Astrocyte of the hippocampus (primary cell): Measurements from ENCODE around the gene B4GALT2.

Source experiments
- DNase-seq: peaks from one replicate; pipeline ENCODE4 v3.0.0; 2011; ENCODE audit warnings: low read depth, low spot score

Gene B4GALT2

DNA sequence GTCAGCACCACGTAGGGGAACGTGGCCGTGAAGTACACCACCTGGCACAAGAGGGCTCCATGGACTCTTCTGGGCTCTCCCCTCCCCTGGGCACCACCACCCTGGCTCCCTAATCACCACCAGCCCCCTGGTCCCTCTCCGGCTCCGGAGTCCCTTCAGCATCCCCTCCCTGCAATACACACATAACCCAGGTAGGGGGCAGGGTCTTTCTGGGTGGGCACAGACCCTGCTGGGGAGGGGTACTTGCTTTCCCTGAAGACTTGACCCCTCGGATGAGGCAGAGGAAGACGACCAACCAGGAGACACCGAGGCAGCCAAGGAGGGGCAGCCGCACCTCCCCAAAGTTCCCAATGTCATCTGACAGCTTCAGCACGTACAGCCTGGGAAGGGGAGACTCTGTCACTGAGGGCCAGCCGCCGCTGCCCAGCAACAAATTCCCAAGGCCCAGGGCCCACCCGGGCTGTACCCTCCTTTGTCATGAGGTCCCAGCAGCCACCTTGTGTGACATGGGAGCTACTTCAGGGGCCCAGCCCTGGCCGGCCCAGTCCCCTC lies 23.7 kb downstream of the B4GALT2 start:
- no peak for DNase-seq

DNA sequence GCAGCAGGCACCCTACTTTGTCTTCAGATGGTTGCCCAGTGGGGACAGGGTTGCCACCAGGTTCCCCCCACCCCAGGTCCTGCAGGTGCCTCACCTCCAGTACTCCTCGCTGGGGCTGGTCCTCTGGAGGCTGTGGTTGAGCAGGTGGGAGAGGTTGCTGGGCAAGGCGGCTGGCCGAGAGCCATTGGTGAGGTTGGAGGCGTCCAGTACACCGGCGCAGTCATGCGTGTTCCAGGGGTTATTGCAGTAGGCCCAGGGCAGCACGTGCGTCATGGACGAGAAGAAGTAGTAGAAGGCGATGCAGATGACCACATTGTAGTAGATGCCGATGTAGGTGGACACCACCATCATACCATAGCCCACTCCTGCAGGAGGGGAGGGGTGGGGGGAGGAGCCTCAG lies 29.2 kb downstream of the B4GALT2 start:
- DNase-seq = no peak

DNA sequence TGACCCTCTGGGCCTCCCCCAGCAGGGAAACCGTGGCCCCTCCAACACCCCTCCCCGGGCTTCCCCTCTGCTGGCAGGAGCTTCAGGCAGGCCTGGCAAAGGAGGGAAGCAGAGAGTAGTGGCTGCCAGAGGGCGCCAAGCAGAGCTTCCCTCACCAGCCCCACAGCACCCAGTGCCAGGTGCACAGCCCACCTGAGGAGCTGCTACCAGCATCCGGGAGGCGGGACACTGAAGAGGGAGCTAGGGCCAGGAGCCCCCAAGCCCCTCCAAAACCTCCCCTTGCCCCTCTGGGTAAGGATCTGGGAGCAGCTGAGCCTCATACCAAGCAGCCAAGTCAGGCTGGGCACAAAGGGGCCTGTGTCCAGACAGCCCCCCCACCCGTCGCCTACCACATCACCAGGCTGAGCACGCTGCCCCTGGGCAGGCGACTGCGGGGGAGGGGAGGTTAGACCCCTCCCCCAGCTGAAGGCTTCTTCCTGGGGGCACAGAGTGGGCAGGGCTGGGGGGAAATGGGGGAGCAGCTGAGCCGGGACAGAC lies 32.0 kb downstream of the B4GALT2 start:
- no peak for DNase-seq

DNA sequence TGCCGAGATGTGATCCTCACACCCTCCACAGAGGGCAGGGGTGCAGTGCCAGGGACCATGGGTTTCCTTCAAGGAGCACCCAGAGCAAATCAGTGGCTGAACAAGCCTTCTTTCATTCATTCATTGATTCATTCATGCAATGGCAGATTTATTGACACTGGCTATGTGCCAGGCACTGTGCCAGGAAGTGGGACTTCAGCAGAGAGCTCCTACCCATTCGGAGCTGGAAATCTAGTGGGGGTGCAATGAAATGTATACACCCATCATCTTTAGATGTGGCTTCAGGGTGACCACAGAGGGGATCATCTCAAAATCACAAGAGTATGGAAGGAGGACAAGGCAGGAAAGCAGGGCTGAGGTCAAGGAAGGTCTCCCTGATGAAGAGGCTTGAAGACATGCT lies 33.4 kb downstream of the B4GALT2 start:
- no peak for DNase-seq

DNA sequence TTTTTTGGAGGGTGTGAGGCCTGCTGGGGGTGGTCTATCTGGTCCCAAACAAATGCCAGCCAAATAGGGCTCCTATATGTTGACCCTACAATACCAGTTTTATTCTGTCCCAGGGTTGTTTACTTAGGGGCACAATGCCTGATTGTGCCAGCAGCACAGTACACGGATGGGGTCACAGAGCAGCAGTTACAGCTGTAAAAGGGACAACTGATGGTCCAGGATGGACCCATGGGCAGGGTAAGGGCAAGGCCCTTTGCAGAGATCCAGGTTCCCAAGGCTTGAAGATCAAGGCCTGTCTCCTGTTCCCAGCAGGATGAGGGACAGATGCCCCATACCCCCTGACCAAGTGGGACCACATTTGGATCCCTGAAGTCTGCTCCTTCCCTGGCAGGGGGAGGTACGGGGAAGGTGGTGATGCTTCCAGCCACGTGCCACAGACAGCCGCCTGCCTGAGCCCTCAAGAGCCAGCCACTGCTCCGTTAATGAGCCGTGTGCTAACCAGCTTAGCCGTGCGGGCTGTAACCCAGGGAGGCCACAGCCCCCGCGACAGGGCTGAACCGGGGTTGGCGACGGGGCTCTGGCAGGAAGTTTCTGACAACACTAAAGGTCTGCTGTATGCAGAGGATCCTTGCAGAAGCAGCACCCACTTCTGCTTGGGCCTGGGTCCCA lies 34.1 kb downstream of the B4GALT2 start:
- peak; percentile 63 for DNase-seq

DNA sequence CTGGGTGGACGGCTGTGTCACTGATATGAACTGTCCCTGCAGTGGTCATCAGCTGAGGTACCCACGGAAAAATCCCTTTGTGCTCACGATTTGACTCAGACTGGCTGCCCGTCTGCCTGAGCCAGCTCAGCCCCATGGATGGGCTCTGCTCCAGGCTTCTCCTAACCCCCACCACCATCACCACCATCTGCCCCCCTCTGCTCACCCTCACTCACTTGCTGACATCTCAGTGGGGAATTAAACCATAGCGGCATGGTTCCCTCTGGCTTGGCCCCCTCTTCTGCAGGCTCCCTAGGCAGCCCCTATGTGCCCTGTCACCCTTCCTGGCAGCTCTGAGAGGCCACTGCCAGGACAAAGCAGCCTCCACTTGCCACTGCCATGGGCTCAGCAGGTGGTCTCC lies 34.9 kb downstream of the B4GALT2 start:
- peak; percentile 52 for DNase-seq

DNA sequence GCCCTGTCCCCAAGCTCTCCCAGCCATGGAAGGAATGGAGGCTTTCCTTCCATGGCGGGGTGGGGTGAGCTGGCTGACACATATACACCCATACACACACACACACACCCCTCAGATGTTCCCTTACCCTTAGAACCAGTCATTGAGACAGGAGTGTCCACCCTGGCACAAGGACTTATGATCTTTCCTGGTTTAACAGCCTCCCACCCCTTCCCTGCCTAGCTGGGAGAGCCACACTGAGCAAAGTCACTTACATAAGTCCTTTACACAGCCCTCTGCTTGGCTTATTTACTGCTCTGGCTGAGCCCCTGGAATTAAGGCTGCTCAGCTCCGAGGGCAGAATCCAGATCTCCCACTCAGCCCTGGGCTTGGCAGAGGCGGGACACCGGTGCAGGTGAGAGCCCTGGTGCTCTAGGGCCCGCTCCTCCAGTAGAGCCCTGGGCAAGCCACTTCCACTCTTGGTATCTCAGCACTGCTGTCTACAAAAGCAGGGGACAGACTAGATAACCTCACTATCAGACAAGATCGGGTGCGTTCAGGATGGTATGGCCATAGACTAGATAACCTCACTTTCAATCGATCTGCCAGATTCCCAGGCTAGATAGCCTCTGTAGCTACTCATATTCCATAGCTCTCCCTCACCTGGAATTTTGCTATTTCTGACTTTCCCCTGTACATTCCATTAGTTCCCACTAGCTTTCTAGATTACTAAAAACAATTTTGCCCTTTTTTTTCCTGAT lies 35.5 kb downstream of the B4GALT2 start:
- DNase-seq = no peak

DNA sequence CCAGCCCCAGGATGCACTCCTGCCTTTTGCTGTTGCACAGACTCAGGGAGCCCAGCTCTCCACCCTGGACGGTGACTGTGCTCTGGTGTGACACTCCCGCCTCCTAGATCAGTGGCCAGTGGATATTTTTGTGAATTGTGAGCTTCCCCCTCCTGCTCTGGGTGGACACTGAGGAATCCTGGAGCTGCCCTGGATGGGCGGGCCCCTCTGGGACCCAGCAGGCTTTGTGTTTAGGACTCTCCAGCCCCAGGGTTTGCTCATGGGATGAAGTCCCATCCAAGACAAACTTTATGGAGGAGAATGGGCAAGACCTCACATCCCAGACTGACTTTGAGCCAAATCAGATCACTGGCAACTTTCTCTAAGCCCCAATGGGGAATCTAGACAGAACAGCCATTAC lies 36.2 kb downstream of the B4GALT2 start:
- no peak for DNase-seq

DNA sequence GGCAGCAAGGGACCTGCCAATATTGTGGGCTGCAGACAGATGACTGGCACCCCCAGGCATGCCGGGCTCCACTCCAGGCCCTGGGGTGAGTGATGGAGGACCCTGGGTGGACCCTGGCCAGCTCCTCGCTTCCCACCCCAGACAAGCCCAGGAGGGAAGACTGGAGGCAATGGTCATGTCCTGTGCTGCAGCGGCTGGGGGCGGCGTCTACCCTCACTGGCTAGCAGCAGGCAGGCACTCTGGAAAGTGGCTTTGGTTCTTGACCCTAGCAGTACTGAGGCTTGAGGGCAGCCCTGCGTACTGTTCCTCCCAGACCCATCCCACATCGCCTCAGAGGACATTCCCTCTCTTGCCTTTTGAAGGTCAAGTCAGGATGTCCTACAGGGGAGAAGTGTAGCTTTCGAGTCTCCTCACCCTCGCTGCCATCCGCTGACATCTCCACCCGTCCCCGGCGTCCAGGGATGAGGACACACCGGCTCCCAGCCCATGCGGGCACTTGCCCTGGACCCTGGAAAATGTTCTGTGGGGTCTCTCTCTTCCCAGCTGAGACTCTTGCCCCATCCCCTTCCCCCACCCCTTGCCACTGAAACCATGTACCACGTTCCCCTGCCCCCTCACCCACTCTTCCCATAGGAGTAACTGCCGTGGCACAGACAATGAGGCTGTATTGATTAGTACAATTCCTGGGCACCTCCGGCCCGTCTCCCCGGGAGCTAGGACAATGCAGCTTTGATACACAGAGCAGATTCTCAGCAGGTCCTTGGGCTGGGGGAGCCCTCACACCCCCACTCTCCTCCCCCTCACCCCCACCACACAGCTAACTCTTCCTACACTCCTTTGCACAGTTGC lies 37.3 kb downstream of the B4GALT2 start:
- no peak for DNase-seq

DNA sequence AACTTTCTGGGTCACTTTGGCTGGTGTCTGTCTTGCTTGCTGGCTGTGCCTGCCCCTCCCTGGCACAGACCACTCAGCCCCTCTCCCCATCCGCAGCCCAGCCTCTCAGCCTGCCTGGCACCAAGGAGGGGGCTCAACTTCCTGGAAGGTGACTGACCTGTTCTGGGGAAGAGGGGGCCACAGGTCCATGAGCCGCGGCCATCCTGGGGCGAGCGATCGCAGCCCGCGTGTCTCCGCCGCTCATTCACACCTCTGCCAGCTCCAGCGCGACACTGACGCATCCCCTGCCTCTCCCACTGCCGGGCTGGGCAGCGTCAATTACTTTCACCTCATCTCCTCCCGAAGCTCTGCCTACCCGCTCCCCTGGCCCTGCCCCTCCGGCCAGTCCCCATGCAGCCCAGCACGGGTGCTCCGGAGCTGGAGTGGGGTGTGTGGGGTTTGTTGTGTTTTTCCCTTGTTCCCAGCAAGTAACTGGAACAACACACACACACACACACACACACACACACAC lies 37.9 kb downstream of the B4GALT2 start:
- peak; percentile 61 for DNase-seq

DNA sequence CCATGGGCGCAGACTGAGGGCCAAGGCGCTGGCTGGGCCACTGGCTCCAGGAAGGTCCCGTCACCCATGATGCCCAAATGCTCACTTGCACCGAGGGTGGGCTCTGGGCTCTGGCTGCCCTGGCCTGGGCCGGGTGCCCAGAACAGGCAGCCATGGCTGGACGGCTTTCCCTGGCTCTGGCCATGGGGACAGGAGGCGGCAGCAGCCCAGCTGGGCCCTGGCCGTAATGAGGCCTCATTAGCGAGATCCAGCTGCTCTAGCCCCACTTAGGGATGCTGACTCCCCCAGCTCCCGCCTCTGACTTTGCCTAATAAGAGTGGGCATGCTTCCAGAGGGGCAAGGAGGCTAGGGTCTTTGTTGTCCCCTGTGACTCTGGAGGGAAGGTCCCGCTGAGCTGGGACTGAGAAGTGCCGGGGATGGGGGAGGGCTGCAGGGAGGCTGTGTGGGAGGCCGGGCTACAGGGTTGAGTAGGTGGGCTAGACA lies 40.5 kb downstream of the B4GALT2 start:
- DNase-seq = no peak

DNA sequence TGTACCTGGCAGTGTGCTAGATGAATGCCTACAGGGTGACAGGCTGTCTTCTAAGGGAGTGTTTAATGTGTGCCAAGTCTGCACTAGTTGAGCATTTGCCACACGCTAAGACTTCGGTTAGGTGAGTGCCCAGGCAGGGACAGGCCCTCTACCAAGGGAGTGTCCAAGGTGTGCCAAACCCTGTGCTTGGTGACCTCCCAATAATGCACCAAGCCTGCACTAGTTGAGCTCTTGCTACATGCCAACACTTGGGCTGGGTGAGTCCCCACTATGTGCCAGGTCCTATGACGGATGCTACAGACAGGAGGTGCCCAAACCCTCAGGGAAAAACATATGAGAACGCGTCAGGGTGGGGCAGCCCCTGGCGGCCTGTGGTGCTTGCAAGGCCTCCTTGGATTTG lies 41.5 kb downstream of the B4GALT2 start:
- DNase-seq = no peak

DNA sequence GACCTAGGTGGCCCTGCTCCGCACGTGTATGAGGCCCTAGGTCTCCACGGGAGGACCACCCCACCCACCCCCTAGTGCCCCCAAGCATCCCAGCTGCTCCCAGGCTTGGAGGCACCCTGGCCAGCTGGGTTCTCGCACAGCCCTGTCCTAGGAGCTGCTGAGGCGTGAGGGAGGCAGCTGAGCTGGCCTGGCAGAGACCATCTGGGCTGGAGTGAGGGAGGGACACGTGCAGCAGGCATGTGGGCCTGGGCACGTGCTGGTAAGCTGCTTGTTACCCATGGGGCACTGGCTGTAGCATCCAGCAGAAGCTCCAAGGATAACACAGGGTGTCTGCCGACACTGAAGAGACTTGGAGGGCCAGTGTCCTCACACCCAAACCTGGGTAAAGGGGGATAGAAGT lies 42.1 kb downstream of the B4GALT2 start:
- DNase-seq = no peak

DNA sequence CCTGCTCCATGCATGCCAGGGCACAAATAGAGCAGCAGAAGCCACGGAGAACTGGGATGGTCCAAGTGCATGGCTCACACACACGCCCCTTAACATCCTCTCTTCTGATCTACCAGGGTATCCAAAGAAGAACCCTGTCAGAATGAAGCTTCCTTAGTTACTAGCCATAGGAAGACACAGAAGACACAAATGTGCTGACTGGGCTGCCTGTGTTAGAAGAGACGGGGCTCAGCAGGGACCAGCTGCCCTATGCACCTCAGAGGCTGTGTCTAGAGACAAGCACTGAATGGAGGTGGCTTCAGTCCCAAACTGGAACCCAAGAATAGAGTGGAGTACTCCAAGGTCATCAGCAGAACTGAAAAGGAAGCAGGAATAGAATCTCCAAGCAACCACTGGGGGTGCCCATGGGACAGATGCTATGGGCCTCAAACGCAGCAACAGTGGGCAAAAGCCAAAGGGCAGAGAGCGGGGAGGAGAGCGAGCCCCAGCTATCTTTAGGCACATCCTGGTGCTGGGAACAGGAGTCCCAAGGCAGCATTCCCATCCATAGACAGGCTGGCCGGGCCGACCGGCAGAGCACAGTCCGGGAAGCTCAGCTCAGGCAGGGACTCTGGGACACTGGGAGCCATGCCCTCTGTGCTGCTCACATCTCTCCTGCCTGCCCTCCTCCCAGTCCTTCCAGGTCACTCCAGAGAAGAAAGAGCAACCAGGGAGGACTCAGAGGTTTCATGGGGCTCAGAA lies 42.7 kb downstream of the B4GALT2 start:
- DNase-seq = no peak

DNA sequence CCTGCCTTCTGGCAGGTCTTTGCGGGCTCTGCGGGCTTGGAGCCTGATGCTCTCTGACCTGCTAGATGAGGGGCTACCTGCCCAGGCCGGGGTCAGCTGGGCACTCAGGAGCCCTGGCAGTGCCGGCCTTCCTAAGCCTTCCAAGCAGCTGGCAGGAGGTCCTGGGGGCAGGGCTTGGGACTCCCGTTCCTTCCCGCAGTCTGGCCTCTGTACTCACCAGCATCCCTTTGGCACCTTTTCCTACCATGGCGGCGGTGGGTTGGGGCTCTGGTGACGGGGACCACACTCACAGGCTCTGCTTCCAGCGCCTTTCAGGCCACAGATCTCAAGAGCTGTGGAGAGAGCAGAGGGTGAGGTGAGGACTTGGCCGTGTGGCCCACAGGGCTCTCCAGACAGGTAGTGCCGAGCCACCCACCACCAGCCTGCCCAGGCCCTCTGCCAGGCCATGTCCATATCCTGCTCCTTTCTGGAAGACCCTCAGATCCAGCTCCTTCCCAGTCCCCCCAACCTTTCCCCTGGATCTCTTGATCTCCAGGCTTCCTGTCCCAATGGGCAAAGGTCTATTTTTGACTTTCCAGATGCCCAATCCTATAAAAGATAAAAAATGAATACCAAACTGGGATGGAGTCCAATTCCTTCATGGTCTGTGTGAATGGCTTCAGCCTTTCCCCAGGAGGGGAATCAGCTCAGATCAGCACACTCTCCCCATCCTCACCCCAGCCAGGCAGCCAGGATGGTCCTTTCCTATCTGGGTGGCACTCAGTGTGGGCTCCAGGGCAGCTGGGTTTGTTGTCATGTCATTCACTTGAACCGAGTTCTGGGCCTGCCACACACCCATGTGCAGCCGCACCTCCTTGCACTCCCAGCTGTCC lies 45.3 kb downstream of the B4GALT2 start:
- DNase-seq = no peak

DNA sequence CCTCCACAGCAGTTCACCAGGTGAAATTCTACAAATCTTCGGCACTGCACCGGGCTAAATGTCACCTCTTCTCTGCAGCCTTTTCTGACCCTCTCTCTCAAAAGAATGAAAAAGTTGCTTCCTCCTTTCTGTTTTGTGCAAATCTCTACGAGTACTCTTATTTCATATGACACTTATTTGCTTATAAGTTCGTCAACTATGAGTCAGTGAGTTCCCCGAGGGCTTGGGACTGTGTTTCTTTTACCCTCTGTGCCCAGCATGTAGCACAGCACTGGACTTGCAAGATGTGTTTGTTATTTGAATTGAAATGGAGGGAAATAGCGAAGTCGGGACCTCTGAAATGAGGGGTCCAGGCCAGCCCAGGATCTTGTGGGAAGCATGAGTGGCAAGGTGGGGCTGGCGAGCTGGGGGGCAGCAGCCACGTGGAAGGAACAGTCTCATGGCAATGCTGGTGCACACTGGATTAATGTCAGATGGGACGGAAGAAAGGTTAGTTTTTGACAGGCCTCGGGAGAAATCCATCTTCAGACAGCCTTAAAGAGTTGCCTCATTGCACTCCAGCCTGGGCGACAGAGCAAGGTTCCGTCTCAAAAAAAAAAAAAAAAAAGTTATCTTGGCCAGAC lies 46.0 kb downstream of the B4GALT2 start:
- no peak for DNase-seq

DNA sequence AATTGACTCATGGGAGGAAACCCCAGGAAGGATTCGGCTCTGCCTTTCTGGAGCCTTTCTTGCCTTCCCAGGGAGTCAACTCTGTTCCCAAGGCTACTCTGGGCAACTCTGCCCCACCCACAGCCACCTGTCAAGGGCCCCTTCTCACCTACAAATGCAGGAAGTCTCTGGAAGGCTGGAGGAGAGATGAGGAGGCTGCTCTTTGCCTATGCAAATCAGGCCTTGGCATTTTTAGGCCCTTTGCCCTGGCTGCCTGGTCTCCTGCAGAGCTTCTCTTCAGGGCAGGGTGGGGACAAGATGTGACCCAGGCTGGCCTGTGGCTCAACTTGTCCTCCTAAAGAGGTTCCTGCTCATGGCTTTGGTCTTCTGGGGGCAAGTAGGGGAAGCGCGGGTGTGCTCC lies 46.8 kb downstream of the B4GALT2 start:
- DNase-seq = no peak

DNA sequence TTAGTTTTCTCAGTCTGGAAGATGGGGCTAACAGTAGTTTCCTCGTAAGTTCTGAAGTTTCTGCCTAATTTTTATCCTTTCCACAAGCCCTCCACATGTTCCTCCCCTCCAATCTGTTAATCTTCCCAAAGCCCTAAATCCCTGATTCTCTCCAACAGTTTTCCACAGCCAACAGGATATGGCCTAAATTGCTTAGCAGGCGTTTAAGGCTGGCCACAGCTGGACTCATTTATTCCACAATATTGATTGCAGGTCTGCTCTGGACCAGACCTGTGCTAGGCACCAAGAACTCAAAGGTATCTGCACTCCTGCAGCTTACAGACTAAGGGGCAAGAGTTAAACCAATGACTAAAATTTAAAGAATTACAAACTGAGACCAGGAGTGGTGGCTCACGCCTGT lies 48.3 kb downstream of the B4GALT2 start:
- DNase-seq = no peak

DNA sequence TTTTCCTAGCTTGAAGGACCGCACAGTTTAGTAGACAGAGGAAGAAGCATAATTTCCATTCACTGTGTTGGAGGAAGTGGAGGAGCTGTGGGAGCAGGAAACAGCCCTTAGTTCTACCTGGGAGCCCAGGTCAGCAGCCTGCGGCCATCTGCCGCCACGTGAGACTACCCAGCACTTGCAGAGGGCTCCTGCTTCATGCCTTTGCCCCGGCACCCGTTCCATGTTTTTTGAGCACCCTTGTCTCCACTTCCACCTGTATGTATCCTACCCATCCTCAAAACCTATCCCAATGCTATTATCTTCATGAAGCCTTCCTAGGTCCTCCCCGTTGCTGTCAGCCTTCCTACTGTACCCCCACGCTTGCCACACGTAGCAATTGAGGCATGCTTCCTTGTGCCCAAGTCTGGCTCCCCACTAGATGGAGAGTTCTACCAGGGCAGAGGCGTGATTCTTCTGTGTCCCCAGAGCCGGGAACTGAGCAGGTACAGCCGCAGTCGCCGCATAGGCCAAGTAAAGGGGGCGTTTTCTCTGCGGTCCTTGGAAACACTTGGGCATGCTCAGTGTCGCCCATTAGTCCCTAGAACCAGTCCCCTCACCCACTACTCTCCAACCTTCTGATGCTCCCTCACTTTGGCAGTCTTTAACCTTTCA lies 50.4 kb downstream of the B4GALT2 start:
- DNase-seq = no peak
